H9 (cell line): ENCODE results near the gene EHD1. TPM values are rescaled to one million over a fixed set of nuclear protein-coding genes. Genes with fewer than 3 reads are reported as not detected.

Experiments
- DNase-seq: peaks from one replicate; pipeline ENCODE4 v3.0.0-alpha.2; 2017
- H2AFZ ChIP-seq: one replicate; pipeline ENCODE4 v1.6.1; 2013; ENCODE audit warnings: mild to moderate bottlenecking, low read length, control low read depth, moderate library complexity
- H2AK5ac ChIP-seq: 2 replicates; pipeline ENCODE4 v1.6.1; 2013; ENCODE audit warnings: low read length, control low read depth, mixed read lengths; ENCODE audit not compliant: insufficient read length
- H2BK120ac ChIP-seq: one replicate; pipeline ENCODE4 v1.6.1; 2013; ENCODE audit warnings: low read depth, mild to moderate bottlenecking, low read length, control low read depth, inconsistent platforms; ENCODE audit not compliant: poor library complexity, severe bottlenecking
- H2BK12ac ChIP-seq: 2 replicates; pipeline ENCODE4 v1.6.1; 2013; ENCODE audit warnings: low read length, control low read depth, mixed read lengths, low read depth; ENCODE audit not compliant: insufficient read length
- H2BK15ac ChIP-seq: 2 replicates; pipeline ENCODE4 v1.6.1; 2013; ENCODE audit warnings: low read depth, low read length, control low read depth
- H2BK20ac ChIP-seq: one replicate; pipeline ENCODE4 v1.6.1; 2013; ENCODE audit warnings: low read depth, mild to moderate bottlenecking, low read length, control low read depth, inconsistent platforms; ENCODE audit not compliant: poor library complexity, severe bottlenecking
- H2BK5ac ChIP-seq: 2 replicates; pipeline ENCODE4 v1.6.1; 2013; ENCODE audit warnings: low read length, control low read depth, mixed read lengths; ENCODE audit not compliant: insufficient read length
- H3K14ac ChIP-seq: 2 replicates; pipeline ENCODE4 v1.6.1; 2013; ENCODE audit warnings: low read length, control low read depth; ENCODE audit not compliant: insufficient read depth
- H3K18ac ChIP-seq: 2 replicates; pipeline ENCODE4 v1.6.1; 2013; ENCODE audit warnings: low read depth, mild to moderate bottlenecking, mixed read lengths, low read length, control low read depth; ENCODE audit not compliant: insufficient read length
- H3K23ac ChIP-seq: 2 replicates; pipeline ENCODE4 v1.6.1; 2013; ENCODE audit warnings: low read length, control low read depth, mixed read lengths, low read depth; ENCODE audit not compliant: insufficient read length
- H3K23me2 ChIP-seq: 2 replicates; pipeline ENCODE4 v1.6.1; 2013; ENCODE audit warnings: low read depth, mild to moderate bottlenecking, mixed read lengths, low read length, control low read depth; ENCODE audit not compliant: insufficient read length, poor library complexity, severe bottlenecking
- H3K27ac ChIP-seq: 2 replicates; pipeline ENCODE4 v1.5.1; 2013; ENCODE audit warnings: low read length, control low read depth, mixed read lengths, low read depth; ENCODE audit not compliant: insufficient read length
- H3K27me3 ChIP-seq: 2 replicates; pipeline ENCODE4 v1.6.1; 2013; ENCODE audit warnings: low read length, control low read depth, inconsistent platforms; ENCODE audit not compliant: insufficient read depth
- H3K4ac ChIP-seq: 2 replicates; pipeline ENCODE4 v1.6.1; 2013; ENCODE audit warnings: low read depth, mild to moderate bottlenecking, control low read depth, inconsistent platforms, low read length, moderate library complexity
- H3K4me1 ChIP-seq: 2 replicates; pipeline ENCODE4 v1.6.1; 2013; ENCODE audit warnings: low read length, control low read depth, inconsistent platforms; ENCODE audit not compliant: insufficient read depth
- H3K4me2 ChIP-seq: 2 replicates; pipeline ENCODE4 v1.6.1; 2013; ENCODE audit warnings: low read length, control low read depth, mixed read lengths; ENCODE audit not compliant: insufficient read length, insufficient read depth
- H3K56ac ChIP-seq: 2 replicates; pipeline ENCODE4 v1.6.1; 2013; ENCODE audit warnings: low read depth, mild to moderate bottlenecking, mixed read lengths, low read length, control low read depth; ENCODE audit not compliant: insufficient read length
- H3K79me1 ChIP-seq: 2 replicates; pipeline ENCODE4 v1.6.1; 2013; ENCODE audit warnings: low read depth, mild to moderate bottlenecking, moderate library complexity, low read length, control low read depth, inconsistent platforms; ENCODE audit not compliant: insufficient read depth, poor library complexity, severe bottlenecking
- H3K79me2 ChIP-seq: 2 replicates; pipeline ENCODE4 v1.6.1; 2013; ENCODE audit warnings: low read length, control low read depth, inconsistent platforms; ENCODE audit not compliant: insufficient read depth
- H3K9ac ChIP-seq: 2 replicates; pipeline ENCODE4 v1.6.1; 2013; ENCODE audit warnings: low read length, control low read depth, mixed read lengths; ENCODE audit not compliant: insufficient read length; ENCODE audit errors: extremely low read depth
- H3K9me3 ChIP-seq: one replicate; pipeline ENCODE4 v1.6.1; 2013; ENCODE audit warnings: low read depth, low read length, inconsistent platforms; ENCODE audit not compliant: control insufficient read depth
- H3T11ph ChIP-seq: one replicate; pipeline ENCODE4 v1.6.1; 2013; ENCODE audit warnings: mild to moderate bottlenecking, low read length, control low read depth, inconsistent platforms
- H4K20me1 ChIP-seq: one replicate; pipeline ENCODE4 v1.6.1; 2013; ENCODE audit not compliant: control insufficient read depth, insufficient read length, insufficient read depth
- H4K5ac ChIP-seq: 2 replicates; pipeline ENCODE4 v1.6.1; 2013; ENCODE audit warnings: low read depth, mild to moderate bottlenecking, mixed read lengths, low read length, control low read depth; ENCODE audit not compliant: insufficient read length
- H4K8ac ChIP-seq: replicated peaks from 2 replicates; pipeline ENCODE4 v1.6.1; 2013; ENCODE audit warnings: low read length, control low read depth, mixed read lengths, low read depth; ENCODE audit not compliant: insufficient read length
- H4K91ac ChIP-seq: 2 replicates; pipeline ENCODE4 v1.6.1; 2013; ENCODE audit warnings: low read depth, mild to moderate bottlenecking, moderate library complexity, mixed read lengths, low read length, control low read depth; ENCODE audit not compliant: insufficient read length
- H3K27ac Mint-ChIP-seq, 3 experiments: 2 replicates in 2 of 3; 3 replicates in 1 of 3; pipeline ENCODE4 v1.8.0; 2020 to 2021; ENCODE audit warnings: mixed read lengths in 3 of 3, mild to moderate bottlenecking in 1 of 3, moderate library complexity in 1 of 3
- H3K27me3 Mint-ChIP-seq: 2 replicates; pipeline ENCODE4 v1.8.0; 2021; ENCODE audit warnings: low read depth, mild to moderate bottlenecking, moderate library complexity, mixed read lengths
- H3K36me3 Mint-ChIP-seq, 3 experiments: 2 replicates in 2 of 3; 3 replicates in 1 of 3; pipeline ENCODE4 v1.8.0; 2020 to 2021; ENCODE audit warnings: low read depth in 3 of 3, mixed read lengths in 3 of 3; ENCODE audit not compliant: insufficient read depth in 1 of 3
- H3K4me1 Mint-ChIP-seq, 2 experiments: 2 replicates each; pipeline ENCODE4 v1.8.0; 2020; ENCODE audit warnings: mixed read lengths in 2 of 2
- H3K4me3 Mint-ChIP-seq, 2 experiments: 2 replicates in 1 of 2; 3 replicates in 1 of 2; pipeline ENCODE4 v1.8.0; 2020 to 2021; ENCODE audit warnings: mild to moderate bottlenecking in 2 of 2, mixed read lengths in 2 of 2, moderate library complexity in 1 of 2
- H3K9me3 Mint-ChIP-seq, 2 experiments: 2 replicates in 1 of 2; 3 replicates in 1 of 2; pipeline ENCODE4 v1.8.0; 2020; ENCODE audit warnings: mild to moderate bottlenecking in 2 of 2, mixed read lengths in 2 of 2, moderate library complexity in 1 of 2
- CTCF ChIP-seq: fragments of 200-600 bp; sonication (generic); conservative IDR thresholded peaks from 3 replicates; pipeline ENCODE4 v1.8.0; 2021; ENCODE audit warnings: antibody characterized with exemption, mild to moderate bottlenecking
- WGBS: extraction: QIAGEN DNeasy Blood & Tissue Kit; methylation state at CpG from one replicate; pipeline ENCODE4 v1.1.7; 2013; ENCODE audit warnings: missing lambda C conversion rate, low lambda C conversion rate, mixed read lengths; ENCODE audit not compliant: insufficient read length; ENCODE audit errors: extremely low coverage; 5-methylcytosine and 5-hydroxymethylcytosine counted together
- total RNA-seq: library from RNA; stranded (reverse); gene quantifications from 2 replicates; pipeline ENCODE4 v1.2.1, GENCODE V29; 2021

EHD1 gene
- total RNA-seq, 1 experiment from 2014 or later = 31.0 TPM

- no peak overlapping the region for H3K4ac ChIP-seq
- no peak overlapping the region for H3K4me2 ChIP-seq
- H3K56ac ChIP-seq = no peak overlapping the region
- H2AK5ac ChIP-seq = no peak overlapping the region
- H3K14ac ChIP-seq = no peak overlapping the region
- H2BK15ac ChIP-seq = no peak overlapping the region
- H2BK12ac ChIP-seq = no peak overlapping the region
- no peak overlapping the region for H3K27ac ChIP-seq
- no peaks in the 10 kb centered on the region for H3K4me1 ChIP-seq
- no peak overlapping the region for H4K5ac ChIP-seq
- no peak for DNase-seq
- H3K23ac ChIP-seq = no peak overlapping the region
- no CpG with 5 or more reads among the region's 25 CpGs for WGBS
- no peak overlapping the region for H2BK20ac ChIP-seq
- H3K9ac ChIP-seq = no peak overlapping the region
- Mint-ChIP-seq H3K36me3 (peaks cover 11 to 41% (median 38%) of the 10 kb centered on the region in 3 experiments; a peak in 6 of 7 replicates), H3K27me3 (no peaks in the 10 kb centered on the region), H3K4me3 (no peak overlapping the region; a peak in 1 of 5 replicates), H3K9me3 (no peaks in the 10 kb centered on the region), H3K27ac (peak overlapping the region in 1 of 3 experiments; percentile 51; a peak in 2 of 7 replicates), H3K4me1 (no peaks in the 10 kb centered on the region)
- no peaks in the 10 kb centered on the region for H3K79me2 ChIP-seq
- H4K91ac ChIP-seq = no peak overlapping the region
- no peak overlapping the region for H2BK5ac ChIP-seq
- no peaks in the 10 kb centered on the region for H3K9me3 ChIP-seq
- no peak overlapping the region for H4K8ac ChIP-seq
- no peak for TF ChIP-seq CTCF
- no peak overlapping the region for H3K18ac ChIP-seq
- no peaks in the 10 kb centered on the region for H3K23me2 ChIP-seq
- H3T11ph ChIP-seq = no peak overlapping the region
- no peak overlapping the region for H2AFZ ChIP-seq
- no peaks in the 10 kb centered on the region for H3K79me1 ChIP-seq
- H3K27me3 ChIP-seq = no peaks in the 10 kb centered on the region
- no peak overlapping the region for H2BK120ac ChIP-seq
- no peaks in the 10 kb centered on the region for H4K20me1 ChIP-seq
Observed at GRCh38 chr11:64905516-64906313, 27.3 kb upstream of the EHD1 start.
